Measurements from ENCODE around the gene MEGF11. TPM values are rescaled to one million over a fixed set of nuclear protein-coding genes. Genes with fewer than 3 reads are reported as not detected.

The MEGF11 gene
- total RNA-seq, 2 donors from 2014 or later: not detected

GRCh38 chr15:66097151-66098021 lies 156.2 kb downstream of the MEGF11 start:
- Histone ChIP-seq H3K36me3 (no peaks in the 10 kb centered on the region), H3K27ac (peak overlapping the region; percentile 40 to 51), H3K4me1 (peaks cover 0 to 18% of the 10 kb centered on the region in 2 donors), H3K9me3 (no peaks in the 10 kb centered on the region), H3K4me3 (no peak overlapping the region), H3K27me3 (no peaks in the 10 kb centered on the region)
- TF ChIP-seq CTCF (IDR thresholded peaks at IDR 0.05): no peak
- DNase-seq (ENCODE audit: low spot score): no peak

GRCh38 chr15:66096688-66097058 lies 156.9 kb downstream of the MEGF11 start:
- Histone ChIP-seq H3K9me3 (no peaks in the 10 kb centered on the region), H3K27me3 (no peaks in the 10 kb centered on the region), H3K27ac (no peak overlapping the region), H3K36me3 (no peaks in the 10 kb centered on the region), H3K4me1 (peaks cover 0 to 17% of the 10 kb centered on the region in 2 donors), H3K4me3 (no peak overlapping the region)
- DNase-seq (ENCODE audit: low spot score): no peak
- no peak for TF ChIP-seq CTCF (IDR thresholded peaks at IDR 0.05)

GRCh38 chr15:66095871-66096687 lies 157.5 kb downstream of the MEGF11 start:
- Histone ChIP-seq H3K27ac (no peak overlapping the region), H3K9me3 (no peaks in the 10 kb centered on the region), H3K4me3 (no peak overlapping the region), H3K4me1 (peaks cover 0 to 17% of the 10 kb centered on the region in 2 donors), H3K27me3 (no peaks in the 10 kb centered on the region), H3K36me3 (no peaks in the 10 kb centered on the region)
- no peak for TF ChIP-seq CTCF (IDR thresholded peaks at IDR 0.05)
- DNase-seq (ENCODE audit: low spot score): no peak

GRCh38 chr15:66094331-66094730 lies 159.2 kb downstream of the MEGF11 start:
- peaks cover 0 to 27% of the 10 kb centered on the region in 2 donors for H3K4me1 ChIP-seq
- H3K27me3 ChIP-seq: no peaks in the 10 kb centered on the region
- TF ChIP-seq CTCF (IDR thresholded peaks at IDR 0.05): no peak
- no peaks in the 10 kb centered on the region for H3K36me3 ChIP-seq
- DNase-seq (ENCODE audit: low spot score): no peak
- no peaks in the 10 kb centered on the region for H3K9me3 ChIP-seq
- H3K4me3 ChIP-seq: no peak overlapping the region
- no peak overlapping the region for H3K27ac ChIP-seq

- Histone ChIP-seq H3K4me1 (peaks cover 0 to 32% of the 10 kb centered on the region in 2 donors), H3K27me3 (no peaks in the 10 kb centered on the region), H3K36me3 (no peaks in the 10 kb centered on the region), H3K9me3 (no peaks in the 10 kb centered on the region), H3K4me3 (no peak overlapping the region), H3K27ac (no peak overlapping the region)
- TF ChIP-seq CTCF (IDR thresholded peaks at IDR 0.05): no peak
- no peak for DNase-seq (ENCODE audit: low spot score)
Observed at GRCh38 chr15:66092053-66093016, 161.2 kb downstream of the MEGF11 start.

Measured in right atrium auricular region (tissue), 2 donors.